ENCODE data around the gene SPC24. TPM values are rescaled to one million over a fixed set of nuclear protein-coding genes. Genes with fewer than 3 reads are reported as not detected.
"Not testable (repeated sequence)": the region's sequence is repeated elsewhere in the genome, so short reads cannot be mapped to it uniquely, and the experiment has no call there.

Gene SPC24
- total RNA-seq, 4 donors from 2014 or later: 4.2 to 6.8 (median 5.7) TPM

DNA sequence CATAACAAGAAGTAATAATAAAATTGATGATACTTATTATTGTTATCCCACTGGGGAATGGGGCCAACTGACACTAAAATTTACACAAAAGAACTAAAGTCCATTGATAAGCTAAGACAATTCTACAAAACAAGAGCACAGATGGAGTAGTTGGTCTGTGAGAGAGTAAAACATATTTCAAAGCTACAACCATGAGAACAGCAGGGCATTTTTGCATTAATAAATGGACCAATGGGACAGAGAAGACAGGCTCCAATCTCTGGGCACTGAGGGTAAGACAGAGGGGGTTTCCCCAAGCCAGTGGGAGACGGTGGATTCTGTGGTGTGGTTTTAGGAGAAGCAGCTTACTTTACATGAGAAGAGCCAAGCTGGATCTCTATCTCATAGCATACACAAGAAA lies 27.4 kb upstream of the SPC24 start:
- H3K4me1 ChIP-seq: peaks cover 4 to 98% (median 40%) of the 10 kb centered on the region in 3 donors
- H3K36me3 ChIP-seq: peaks cover 0 to 69% of the 10 kb centered on the region in 2 donors

DNA sequence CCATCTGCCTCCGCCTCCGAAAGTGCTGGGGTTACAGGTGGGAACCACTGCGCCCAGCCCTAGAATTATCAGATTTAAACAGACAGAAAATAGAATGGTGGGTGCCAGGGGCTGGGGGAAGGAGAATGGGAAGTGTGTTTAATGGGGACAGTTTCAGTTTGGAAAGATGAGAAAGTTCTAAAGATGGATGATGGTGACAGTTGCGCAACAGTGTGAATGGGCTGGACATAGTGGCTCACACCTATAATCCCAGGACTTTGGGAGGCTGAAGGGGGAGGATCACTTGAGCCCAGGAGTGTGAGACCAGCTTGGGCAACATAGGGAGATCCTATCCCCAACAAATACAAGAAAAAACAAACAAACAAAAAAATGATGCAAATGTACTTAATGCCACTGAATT lies 25.9 kb upstream of the SPC24 start:
- whole genome bisulfite sequencing, 2 donors (ENCODE audit: low coverage in 1 of 2): 100% methylated on average over 1 of the region's 4 CpGs
- Histone ChIP-seq H3K4me1 (peaks cover 4 to 85% (median 40%) of the 10 kb centered on the region in 3 donors), H3K9me3 (no peaks in the 10 kb centered on the region), H3K27ac (peak overlapping the region; percentile 70 to 96 (median 90)), H3K27me3 (no peaks in the 10 kb centered on the region), H3K4me3 (no peak overlapping the region), H3K36me3 (peaks cover 0 to 69% of the 10 kb centered on the region in 2 donors)
- peak; percentile 24 for TF ChIP-seq POLR2AphosphoS5 (IDR thresholded peaks at IDR 0.05)
- TF ChIP-seq, protein P1, sequence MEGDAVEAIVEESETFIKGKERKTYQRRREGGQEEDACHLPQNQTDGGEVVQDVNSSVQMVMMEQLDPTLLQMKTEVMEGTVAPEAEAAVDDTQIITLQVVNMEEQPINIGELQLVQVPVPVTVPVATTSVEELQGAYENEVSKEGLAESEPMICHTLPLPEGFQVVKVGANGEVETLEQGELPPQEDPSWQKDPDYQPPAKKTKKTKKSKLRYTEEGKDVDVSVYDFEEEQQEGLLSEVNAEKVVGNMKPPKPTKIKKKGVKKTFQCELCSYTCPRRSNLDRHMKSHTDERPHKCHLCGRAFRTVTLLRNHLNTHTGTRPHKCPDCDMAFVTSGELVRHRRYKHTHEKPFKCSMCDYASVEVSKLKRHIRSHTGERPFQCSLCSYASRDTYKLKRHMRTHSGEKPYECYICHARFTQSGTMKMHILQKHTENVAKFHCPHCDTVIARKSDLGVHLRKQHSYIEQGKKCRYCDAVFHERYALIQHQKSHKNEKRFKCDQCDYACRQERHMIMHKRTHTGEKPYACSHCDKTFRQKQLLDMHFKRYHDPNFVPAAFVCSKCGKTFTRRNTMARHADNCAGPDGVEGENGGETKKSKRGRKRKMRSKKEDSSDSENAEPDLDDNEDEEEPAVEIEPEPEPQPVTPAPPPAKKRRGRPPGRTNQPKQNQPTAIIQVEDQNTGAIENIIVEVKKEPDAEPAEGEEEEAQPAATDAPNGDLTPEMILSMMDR (IDR thresholded peaks at IDR 0.05): no peak
- TF ChIP-seq POLR2A (IDR thresholded peaks at IDR 0.05): no peak
- peak; percentile 32 for ATAC-seq

More for the DNA sequence above, 27.4 kb upstream of the SPC24 start:
- Histone ChIP-seq H3K4me3 (no peak overlapping the region), H3K27ac (peak overlapping the region in 3 of 4 donors; percentile 86 to 96 (median 95)), H3K9me3 (no peaks in the 10 kb centered on the region), H3K27me3 (no peaks in the 10 kb centered on the region)
- WGBS, 2 donors (ENCODE audit: low coverage in 1 of 2): 71 to 100% methylated on average over 1 of the region's 1 CpG
- no peak for ATAC-seq
- no peak for TF ChIP-seq EP300 (IDR thresholded peaks at IDR 0.05)
- TF ChIP-seq, protein P1 (IDR thresholded peaks at IDR 0.05): no peak
- no peak for TF ChIP-seq POLR2AphosphoS5 (IDR thresholded peaks at IDR 0.05)
- no peak for TF ChIP-seq POLR2A (IDR thresholded peaks at IDR 0.05)

DNA sequence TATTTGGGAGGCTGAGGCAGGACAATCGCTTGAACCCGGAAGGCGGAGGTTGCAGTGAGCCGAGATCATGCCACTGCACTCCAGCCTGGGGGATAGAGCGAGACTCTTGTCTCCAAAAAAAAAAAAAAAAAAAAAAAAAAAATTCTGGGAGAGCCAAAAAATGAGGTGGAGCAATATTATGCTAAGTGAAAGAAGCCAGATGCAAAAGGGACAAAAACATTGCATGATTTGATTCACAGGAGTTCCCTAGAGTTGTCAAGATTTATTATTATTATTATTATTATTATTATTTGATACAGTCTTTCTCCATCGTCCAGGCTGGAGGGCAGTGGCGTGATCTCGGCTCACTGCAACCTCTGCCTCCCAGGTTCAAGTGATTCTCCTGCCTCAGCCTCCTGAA lies 25.4 kb upstream of the SPC24 start:
- Histone ChIP-seq H3K27ac (peak overlapping the region; percentile 70 to 96 (median 90)), H3K4me1 (peaks cover 4 to 80% (median 36%) of the 10 kb centered on the region in 3 donors), H3K36me3 (peaks cover 0 to 69% of the 10 kb centered on the region in 2 donors)
- not testable (repeated sequence) for H3K4me3 ChIP-seq, H3K27me3 ChIP-seq, H3K9me3 ChIP-seq
- 17 to 30% methylated on average over 6 to 8 of the region's 8 CpGs for WGBS, 2 donors (ENCODE audit: low coverage in 1 of 2)
- peak; percentile 47 for ATAC-seq

DNA sequence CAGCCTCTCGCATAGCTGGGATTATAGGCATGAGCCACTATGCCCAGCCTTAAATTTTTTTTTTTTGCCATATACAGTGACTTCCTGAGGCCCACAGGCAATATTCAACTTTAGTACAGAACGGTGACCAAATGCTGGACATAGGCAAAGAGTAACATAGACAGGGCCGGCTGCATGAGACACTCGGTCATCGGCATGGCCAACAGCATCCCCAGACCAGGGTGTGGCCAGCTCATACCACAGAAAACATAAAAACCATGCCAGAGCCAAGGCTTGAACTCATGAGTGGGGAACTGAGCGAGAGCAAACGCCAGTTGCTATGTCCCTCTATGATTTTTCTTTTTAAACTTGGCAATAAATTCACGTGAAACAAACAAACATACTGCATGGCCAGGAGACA lies 24.8 kb upstream of the SPC24 start:
- Histone ChIP-seq H3K27me3 (no peaks in the 10 kb centered on the region), H3K9me3 (no peaks in the 10 kb centered on the region), H3K36me3 (peaks cover 0 to 69% of the 10 kb centered on the region in 2 donors), H3K4me1 (peaks cover 4 to 73% (median 33%) of the 10 kb centered on the region in 3 donors), H3K27ac (peak overlapping the region; percentile 70 to 96 (median 90)), H3K4me3 (peak overlapping the region in 1 of 2 donors; percentile 8)
- WGBS, 2 donors (ENCODE audit: low coverage in 1 of 2): 16 to 24% methylated on average over 3 of the region's 8 CpGs
- no peak for TF ChIP-seq POLR2AphosphoS5 (IDR thresholded peaks at IDR 0.05)
- TF ChIP-seq POLR2A (IDR thresholded peaks at IDR 0.05): no peak
- TF ChIP-seq, protein P1 (IDR thresholded peaks at IDR 0.05): no peak
- no peak for TF ChIP-seq EP300 (IDR thresholded peaks at IDR 0.05)
- peak; percentile 60 for ATAC-seq

DNA sequence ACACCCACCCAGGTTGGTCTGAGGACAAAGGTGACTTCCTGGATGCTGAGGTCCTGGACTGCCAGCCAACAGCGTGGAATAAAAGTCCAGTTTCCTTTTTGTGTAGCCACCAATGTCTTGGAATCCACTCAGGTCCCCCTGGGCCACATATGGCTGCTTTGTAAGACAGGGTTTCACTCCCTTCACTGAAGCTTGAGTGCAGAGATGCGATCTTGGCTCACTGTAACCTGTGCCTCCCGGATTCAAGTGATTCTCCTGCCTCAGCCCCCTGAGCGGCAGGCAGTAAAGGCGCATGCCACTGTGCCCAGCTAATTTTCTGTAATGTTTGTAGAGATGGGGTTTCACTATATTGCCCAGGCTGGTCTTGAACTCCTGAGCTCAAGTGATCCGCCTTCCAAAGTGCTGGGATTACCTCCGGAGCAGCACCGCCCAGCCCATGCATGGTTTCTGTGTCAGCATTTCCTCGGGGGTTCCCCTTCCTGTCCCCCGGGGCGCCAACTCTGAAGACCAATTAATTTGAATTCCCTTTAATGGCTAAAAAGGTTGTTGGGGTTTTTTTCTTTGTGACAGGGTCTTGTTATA lies 24.2 kb upstream of the SPC24 start:
- Histone ChIP-seq H3K4me1 (peaks cover 4 to 68% (median 28%) of the 10 kb centered on the region in 3 donors), H3K9me3 (no peaks in the 10 kb centered on the region), H3K27ac (peak overlapping the region; percentile 70 to 96 (median 90)), H3K36me3 (peaks cover 0 to 69% of the 10 kb centered on the region in 2 donors), H3K27me3 (no peaks in the 10 kb centered on the region), H3K4me3 (peak overlapping the region in 1 of 2 donors; percentile 8)
- ATAC-seq: no peak
- WGBS, 2 donors (ENCODE audit: low coverage in 1 of 2): 32 to 69% methylated on average over 1 to 8 of the region's 11 CpGs
- TF ChIP-seq, protein P1 (IDR thresholded peaks at IDR 0.05): no peak
- TF ChIP-seq EP300 (IDR thresholded peaks at IDR 0.05) (no peak), POLR2A (IDR thresholded peaks at IDR 0.05) (no peak), POLR2AphosphoS5 (IDR thresholded peaks at IDR 0.05) (no peak)

DNA sequence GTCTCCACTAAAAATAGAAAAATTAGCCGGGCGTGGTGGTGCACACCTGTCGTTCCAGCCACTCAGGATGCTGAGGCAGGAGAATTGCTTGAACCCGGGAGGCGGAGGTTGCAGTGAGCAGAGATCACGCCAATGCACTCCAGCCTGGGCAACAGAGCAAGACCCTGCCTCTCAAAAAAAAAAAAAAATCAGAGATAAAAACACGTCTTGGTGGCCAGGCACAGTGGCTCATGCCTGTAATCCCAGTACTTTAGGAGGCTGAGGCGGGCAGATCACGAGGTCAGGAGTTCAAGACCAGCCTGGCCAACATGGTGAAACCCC lies 23.5 kb upstream of the SPC24 start:
- H3K4me1 ChIP-seq: peaks cover 2 to 61% (median 27%) of the 10 kb centered on the region in 3 donors
- not testable (repeated sequence) for H3K9me3 ChIP-seq, H3K27me3 ChIP-seq, H3K4me3 ChIP-seq, ATAC-seq
- WGBS, 2 donors (ENCODE audit: low coverage in 1 of 2): 78% methylated on average over 9 of the region's 9 CpGs; no CpG with 5 or more reads in 1 of the 2 donors
- peak overlapping the region; percentile 13 to 96 (median 90) for H3K27ac ChIP-seq
- peaks cover 0 to 69% of the 10 kb centered on the region in 2 donors for H3K36me3 ChIP-seq

Data from gastroesophageal sphincter (tissue), 4 donors.